Kidney capillary endothelial cell (primary cell): ENCODE data around the gene PRKCA.
A peak's percentile ranks its signal among the peaks of the same experiment; 100 is the strongest.

Source experiments
- DNase-seq: peaks from one replicate; pipeline ENCODE4 v3.0.0-alpha.2; 2018; ENCODE audit warnings: low spot score

Gene PRKCA

DNA sequence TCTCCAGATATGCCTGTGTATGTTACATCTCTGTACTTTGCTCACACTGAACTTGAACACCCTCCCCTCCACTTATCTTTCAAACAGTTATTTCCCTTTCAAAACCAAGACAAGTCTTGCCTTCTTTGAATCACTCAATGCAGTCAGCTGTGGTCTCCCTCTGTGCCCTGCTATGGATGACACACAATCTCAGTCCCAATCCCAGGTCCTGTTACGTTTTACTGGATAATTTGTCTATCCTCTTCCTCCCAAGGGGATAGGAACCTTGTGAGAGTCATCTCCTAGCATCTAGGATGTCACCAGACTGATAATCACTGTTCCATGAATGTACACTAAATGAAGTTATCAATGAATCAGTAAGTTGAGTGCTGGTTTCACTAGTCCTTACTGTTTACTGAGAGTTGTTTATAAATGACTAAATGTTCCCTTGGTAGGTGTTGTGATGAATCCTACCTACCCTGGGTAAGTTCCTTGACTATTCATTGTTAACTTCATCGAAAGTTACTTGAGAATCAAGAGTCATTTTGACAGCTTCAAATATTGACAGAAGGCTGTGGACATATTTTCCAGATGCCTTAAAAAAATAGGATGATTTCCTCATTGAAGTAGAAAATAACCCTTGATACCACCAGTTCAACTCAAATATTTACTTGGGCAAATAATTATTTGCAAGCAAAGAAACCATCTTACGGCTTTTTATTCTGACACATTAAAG is 244.9 kb downstream of the PRKCA start:
- peak; percentile 7 for DNase-seq

DNA sequence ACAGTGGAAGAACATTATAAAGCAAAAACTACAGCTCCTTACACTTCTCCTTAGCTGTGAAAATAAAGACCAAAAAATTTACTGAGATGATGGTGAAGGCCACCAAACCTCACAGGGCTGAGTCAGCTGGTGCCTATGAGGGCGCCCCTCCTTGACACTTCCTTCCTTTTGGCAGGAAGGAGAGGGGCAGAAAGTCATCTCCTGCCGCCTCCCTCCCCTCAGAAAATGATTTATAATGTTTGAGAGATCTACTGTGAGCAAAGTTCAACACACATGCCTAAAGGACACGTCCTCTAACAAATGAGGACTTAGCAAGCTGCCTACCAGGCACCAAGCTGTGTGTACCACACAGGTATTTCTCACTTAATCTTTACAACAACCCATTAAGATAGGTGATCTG is 245.7 kb downstream of the PRKCA start:
- DNase-seq: peak; percentile 83

DNA sequence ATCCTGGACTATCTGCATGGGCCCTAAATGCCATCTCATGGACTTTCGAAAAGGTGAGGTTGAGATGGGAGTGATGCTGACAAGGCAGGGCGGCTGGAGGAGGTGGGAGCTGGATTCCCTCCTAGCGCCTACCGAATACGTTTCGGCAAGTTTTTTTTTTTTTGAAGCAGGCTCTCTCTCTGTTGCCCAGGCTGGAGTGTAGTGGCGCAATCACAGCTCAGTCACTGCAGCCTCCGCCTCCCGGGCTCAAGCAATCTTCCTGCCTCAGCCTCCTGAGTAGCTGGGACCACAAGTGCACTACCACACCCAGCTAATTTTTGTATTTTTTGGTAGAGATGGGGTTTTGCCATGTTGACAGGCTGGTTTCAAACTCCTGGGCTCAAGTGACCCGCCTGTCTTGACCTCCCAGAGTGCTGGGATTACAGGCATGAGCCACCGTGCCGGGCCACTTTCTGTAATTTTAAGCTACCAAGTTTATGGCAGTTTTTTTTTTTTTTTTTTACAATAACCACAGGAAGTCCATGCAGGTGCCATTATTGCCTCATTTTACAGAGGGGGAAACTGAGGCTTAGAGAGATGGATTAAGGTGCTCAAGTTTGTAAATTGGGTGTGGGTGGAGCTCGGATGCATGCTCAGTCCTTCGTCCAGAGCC is 246.4 kb downstream of the PRKCA start:
- no peak for DNase-seq

DNA sequence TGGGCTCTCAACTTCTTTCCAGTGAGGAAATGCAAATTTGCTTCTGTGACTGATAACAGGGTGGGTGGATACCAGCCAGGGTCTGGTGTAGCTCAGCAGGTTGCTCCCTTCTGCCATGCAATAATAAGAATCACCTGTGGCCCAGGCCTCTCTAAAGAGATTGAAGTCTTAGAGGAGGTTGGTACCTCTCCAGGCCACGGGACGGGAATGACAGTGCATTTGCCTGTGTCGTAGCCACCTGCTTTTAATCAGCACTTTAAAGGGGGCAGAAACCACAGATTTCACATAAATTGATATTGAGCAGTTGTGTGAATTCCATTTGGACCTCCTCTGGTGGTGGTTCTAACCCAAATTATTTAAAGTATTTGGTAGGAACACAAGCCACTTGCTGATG is 246.9 kb downstream of the PRKCA start:
- DNase-seq: no peak

DNA sequence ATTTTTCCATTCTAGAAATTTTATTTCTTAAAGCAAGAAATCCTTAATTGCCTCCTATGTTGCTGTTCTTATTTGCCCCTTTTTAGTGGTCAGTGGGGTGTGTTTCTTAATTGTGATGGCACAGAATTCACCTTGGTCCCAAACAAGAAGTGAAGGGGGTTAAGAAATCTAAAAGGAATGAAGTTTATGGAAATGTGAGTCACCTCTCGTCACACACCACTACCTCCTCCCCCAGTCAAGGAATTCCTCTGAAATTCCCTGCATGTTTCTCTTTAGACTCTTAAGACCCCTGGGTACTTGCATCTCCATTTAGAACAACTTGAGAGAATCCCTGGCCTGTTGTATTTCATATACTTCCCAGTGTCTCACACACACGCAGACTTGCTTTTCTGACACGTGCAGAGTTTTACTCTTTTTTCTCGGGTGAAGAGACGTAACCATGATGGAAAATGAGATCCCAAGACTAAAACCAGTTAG is 247.4 kb downstream of the PRKCA start:
- DNase-seq: peak; percentile 75

DNA sequence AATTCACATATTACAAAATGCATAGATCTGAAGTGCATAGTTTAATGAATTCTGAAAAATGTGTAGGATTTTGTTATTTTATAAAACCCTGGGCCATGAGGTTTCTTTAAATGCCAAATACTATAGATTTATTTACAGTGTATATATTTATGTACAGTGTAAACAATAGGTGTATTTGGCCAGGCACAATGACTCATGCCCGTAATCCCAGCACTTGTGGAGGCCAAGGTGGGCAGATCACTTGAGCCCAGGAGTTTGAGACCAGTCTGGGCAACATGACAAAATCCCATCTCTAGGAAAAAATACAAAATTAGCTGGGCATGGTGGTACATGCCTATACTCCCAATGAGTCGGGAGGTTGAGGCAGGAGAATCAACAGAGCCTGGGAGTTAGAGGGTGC is 249.4 kb downstream of the PRKCA start:
- no peak for DNase-seq

DNA sequence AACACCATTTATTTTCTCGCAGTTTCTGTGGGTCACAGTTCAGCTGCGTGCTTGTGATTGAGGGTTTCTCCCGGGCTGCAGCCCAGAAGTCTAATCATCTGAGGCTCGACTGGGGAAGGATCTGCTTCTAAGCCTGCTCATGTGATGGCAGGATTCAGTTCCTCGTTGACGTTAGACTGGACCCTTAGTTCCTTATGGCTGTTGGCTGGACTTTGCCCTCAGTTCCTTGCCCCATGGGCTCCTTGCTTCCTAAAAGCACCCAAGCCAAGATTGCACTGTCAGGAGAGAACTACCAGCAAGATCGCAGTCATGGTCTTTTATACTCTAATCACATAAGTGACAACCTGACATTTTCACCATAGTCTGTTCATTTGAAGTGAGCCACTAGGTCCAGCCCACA is 250.0 kb downstream of the PRKCA start:
- no peak for DNase-seq

DNA sequence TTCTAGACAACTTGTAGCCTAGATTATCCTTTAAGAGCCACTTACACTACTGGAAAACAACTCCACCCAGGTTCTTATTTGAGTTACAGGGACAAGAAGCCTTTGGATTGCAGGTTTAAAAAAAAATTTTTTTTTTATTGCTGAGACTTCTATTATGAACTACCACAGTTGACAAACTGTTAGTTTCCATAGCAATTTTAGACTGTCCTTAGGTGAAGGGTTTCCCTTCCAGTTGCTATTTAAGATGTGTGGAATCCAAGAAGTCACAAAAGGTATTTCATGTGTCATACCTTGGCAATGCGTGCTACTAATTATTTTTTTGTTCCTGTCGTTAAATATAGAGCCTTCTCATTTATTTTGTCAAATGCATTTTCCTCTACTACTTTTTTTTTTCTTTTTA is 253.2 kb downstream of the PRKCA start:
- no peak for DNase-seq

DNA sequence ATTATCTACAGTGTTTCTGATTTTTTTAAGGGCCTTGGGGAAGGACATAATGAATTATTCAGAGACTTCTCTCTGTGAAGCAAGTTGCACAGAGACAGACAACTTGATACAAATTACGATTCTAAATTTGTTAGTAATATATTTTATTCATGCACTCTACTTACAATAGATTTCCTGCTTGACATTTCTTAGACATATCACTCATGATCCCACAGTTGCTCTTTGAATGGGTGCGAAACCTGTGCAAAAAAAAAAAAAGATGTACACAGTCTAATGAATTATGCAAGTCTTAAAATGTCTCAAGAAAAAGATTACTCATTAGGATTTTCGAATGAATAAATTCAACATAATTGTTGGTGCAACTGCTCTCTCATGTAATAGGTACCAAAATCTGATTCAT is 254.8 kb downstream of the PRKCA start:
- DNase-seq: no peak

DNA sequence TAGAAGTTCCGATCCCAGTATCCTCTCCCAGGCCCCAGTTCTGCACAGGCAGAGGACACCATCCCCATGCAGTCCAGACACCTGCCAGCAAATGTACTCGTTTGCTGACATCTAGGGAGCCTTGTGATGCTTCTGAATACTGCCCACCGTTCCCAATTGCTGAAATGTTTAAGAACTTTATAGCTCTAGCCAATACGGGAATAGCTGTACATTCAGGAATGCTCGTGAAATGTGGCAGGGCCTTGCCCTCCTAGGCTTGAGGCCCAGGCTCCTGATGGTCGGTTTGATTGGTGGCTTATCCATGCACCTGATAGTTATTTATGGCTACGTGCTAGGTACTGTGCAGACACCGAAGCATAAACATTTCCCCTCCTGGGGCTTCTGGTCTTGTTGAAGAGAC is 255.5 kb downstream of the PRKCA start:
- DNase-seq: no peak

DNA sequence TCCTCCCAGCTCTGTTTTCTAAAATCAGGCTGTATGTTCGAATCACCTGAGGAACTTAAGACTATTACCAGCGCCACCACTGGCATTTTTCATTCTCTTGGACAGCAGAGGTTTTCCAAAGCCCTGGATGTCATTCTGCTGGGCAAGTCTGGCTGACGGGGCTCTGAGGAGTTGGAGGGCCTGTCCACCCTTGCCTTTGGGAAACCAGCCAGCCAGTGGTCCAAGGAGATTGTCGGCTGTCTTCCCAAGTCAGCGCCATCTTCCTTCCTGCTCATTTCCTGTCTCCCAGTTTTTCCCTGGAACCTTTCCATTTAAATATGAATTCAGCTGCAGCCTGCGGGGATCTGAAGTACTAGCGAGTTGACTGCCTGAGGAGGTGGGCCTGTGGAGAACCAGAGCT is 258.3 kb downstream of the PRKCA start:
- DNase-seq: no peak

DNA sequence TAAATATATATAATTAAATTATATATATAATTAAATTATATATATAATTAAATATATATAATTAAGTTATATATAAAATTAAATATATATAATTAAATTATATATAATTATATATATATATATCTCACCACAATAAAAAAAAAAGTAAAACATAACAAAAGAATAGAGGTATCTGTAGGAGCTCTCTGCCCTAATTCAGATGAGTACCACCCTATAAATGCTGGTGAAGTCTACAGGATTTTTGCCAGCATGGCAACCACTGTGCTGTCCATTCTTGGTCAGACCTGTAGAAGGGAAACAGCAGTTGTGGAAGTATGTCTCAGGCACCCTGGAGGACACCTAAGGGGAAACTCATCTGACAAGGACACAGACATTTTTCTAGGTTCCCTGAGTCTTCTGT is 259.7 kb downstream of the PRKCA start:
- no peak for DNase-seq

DNA sequence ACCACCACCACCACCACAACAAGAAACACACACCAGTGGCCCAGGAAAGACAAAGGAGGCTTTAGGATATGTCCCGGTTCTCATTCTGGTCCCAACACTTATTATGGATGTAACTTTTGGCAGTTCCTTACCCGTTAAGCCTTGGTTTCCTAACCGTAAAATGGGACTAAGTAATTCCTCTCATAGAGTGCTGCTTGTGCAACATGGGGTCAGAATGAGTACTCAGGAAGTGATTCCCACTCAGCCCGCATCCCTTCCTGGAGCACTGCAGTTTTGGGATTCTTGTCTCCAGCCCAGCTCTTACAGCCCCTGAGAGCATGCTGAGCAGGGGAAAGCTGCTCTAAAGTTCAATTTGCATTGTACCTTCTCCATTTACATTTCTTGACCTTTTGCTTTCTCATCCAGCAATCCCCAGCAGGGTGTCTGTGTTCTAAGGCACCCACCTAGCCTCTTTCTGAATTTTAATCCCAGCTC is 262.6 kb downstream of the PRKCA start:
- no peak for DNase-seq

DNA sequence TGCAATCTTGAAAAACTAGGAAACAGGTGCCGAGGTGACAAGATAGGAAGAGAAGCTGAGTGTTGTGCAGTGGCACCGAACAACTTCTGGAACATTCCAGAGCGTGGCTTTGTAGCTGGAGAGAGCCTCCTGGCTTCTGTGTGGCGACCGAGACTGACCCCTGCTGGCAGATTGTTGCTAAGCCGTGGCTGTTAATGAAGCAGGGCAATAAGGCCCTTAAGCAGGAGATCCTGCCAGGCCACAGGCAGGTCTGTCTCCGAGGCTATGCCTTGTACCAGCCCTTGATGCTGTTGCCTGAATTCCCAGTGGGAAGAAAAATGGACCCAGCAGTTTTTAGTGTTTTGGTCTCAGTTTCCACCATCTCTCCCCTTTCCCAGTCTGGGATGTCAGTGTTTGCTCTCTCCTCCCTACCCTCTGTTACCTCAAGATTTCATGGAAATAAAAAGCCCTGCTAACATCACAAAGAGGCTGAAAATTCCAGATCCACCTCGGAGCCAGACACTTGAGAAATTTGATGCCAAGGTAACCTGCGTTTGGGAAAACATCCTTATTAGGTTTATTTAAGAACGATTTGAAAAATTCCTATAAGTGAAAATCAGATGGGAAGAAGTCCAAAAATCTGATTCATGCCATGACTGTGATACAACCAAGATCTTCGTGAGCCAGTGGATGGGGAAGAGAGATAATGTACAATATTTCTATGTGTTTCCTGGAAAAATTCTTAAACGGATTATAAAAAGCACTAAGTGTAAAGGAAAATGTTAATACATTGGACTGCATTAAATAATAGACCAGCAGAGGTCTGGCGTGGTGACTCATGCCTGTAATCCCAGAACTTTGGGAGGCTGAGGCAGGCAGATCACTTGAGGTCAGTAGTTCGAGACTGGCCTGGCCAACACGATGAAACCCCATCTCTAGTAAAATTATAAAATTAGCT is 265.1 kb downstream of the PRKCA start:
- peak; percentile 85 for DNase-seq

DNA sequence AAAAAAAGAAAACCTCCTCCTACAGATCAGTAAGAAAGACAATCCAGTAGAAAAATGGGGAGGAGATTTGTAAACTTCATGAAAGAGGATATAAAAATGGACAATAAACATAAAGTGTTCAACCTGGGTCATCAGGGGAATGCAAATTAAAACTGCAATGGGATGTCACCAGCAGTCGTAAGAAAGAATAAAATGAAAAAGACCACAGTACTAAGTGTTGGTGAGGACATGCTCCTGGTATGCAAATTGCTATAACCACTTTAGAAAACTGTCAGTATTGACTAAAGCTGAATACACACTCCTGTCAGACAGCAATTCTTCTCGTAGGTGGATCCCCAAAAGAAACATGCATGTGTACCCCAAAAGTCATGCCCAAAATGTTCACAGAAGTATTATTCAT is 267.2 kb downstream of the PRKCA start:
- no peak for DNase-seq

DNA sequence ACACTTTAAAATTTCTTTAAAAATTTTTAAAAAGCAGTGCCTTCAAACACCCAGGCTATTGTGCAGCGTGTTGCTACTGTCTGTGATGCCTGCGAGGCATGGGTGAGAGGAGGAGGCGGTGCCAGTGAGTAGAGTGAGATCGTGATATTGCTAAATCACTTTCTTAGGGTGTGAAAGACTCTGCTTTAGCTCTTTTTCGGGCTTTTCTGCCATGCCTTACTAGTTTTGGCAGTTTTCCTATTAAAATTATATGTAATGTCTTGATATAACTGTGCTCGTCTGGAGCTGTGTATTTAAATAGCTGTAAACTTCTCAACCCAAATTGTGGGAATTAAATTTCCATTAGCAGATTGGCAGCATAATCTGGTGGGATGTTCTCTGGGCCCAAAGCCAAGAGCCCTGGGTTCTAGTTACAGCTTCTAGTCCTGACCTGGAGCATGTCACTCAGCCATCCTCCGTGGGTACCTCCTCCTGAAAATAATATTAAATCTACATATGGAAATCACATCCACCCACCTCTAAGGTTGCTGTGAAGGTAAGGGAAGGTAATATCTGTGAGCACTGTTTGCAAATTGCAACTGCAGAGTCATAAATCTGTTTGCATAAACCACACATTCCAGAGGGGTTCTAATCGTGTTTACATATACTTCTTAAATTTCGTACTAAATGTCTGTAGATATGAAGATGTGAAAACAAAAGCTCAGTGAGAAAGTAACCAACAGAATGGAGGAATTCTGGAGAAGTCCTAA is 268.2 kb downstream of the PRKCA start:
- no peak for DNase-seq

DNA sequence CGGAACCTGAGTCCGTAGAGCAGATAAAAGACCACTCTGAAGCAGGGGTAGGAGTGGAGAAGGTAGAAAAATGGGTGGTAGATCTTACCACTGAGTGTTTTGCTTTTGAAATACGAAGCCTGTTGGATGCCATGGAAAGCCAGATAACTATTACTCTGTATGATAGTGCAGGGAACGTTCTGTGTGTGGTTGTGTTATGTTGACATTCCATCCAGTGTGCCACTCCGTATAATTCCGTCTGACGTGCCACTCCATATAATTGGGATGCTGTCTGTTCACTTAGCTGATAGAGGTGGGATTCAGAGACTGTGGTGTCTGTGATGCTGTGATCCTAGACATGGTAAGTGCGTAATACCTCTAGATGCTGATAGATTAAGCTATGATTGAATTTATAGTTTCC is 269.3 kb downstream of the PRKCA start:
- no peak for DNase-seq

DNA sequence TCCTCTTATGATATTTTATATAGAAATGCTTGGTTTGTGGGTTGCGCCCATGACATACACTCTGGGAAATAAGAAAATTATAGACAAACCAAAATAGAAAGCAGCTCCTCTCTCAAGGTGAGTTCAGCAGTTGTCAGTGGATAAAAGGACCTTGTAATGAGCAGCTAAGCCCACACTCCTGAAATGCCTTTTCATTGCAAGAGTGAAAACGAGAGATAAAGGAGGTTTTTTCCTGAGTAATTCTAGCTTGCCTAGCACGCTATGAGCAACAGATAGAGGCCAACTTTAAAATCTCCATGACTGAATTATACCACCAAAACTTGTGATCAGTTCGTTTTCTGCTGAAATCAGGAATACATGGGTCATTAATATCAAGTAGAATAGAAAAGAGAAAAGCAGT is 270.7 kb downstream of the PRKCA start:
- no peak for DNase-seq

DNA sequence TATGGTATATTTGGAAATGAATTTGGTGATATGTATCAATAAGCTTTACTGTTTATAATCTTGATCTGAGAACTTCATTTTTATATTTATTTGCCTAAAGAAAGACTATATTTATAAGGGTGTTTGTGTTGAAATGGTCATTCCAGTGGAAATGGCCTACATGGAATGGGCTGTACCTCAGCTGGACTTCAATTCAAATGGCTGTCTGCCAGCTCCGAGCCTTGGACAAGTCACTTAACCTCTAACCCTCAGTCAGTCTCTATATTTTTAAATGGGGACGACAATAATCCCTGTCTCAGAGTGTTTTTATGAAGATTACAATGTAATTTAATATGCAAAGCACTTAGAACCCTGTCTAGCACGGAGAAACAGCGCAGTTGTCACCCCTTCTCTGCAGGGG is 271.7 kb downstream of the PRKCA start:
- no peak for DNase-seq

DNA sequence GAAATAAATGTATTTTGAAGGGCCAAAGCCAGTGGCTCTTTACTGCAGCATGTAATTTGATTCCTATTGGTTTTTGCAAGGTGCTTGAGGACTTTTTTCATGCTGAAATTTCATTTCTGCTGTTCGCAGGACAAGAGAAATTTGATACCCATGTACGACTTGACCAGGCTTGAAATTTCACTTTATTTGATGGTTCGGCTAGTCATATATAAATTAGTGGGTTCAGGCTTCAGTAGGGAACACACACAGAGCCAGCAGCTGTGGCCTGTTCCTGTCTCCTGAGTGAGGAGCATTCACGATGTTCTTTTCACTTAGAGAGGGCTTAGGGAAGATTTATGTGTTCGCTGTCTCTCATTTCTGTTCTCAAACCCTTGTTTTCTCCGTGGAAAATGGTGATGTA is 274.1 kb downstream of the PRKCA start:
- no peak for DNase-seq

DNA sequence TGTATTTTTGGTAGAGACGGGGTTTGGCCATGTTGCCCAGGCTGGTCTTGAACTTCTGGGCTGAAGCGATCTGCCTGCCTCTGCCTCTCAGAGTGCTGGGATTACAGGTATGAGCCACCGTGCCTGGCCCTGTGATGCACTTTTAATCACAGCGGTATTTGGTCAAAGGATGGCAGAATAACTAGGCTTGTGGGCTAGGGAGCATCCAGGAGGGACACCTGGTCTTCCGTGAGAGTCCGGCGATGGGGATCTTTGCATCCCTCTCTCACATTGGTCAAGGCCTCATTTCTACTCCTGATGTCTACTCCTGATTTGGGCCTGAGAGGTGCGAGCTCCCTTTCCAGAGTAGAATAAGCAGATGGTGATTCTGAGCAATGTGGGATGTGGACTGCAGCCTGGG is 274.6 kb downstream of the PRKCA start:
- no peak for DNase-seq
